Tongue (tissue), 2 donors: ENCODE measurements around the gene CHCHD4. TPM values are rescaled to one million over a fixed set of nuclear protein-coding genes. Genes with fewer than 3 reads are reported as not detected.

ENCODE experiments used
- DNase-seq: peaks from one replicate; pipeline ENCODE4 v3.0.0-alpha.2; 2015
- total RNA-seq: library from RNA; depleted of rRNA; stranded (reverse); fragments of >200 nt; gene quantifications from one replicate; pipeline ENCODE4 v1.2.3, GENCODE V29; 2014

CHCHD4 gene
- total RNA-seq, 1 donor from 2014 or later, result 16.1 TPM

DNA sequence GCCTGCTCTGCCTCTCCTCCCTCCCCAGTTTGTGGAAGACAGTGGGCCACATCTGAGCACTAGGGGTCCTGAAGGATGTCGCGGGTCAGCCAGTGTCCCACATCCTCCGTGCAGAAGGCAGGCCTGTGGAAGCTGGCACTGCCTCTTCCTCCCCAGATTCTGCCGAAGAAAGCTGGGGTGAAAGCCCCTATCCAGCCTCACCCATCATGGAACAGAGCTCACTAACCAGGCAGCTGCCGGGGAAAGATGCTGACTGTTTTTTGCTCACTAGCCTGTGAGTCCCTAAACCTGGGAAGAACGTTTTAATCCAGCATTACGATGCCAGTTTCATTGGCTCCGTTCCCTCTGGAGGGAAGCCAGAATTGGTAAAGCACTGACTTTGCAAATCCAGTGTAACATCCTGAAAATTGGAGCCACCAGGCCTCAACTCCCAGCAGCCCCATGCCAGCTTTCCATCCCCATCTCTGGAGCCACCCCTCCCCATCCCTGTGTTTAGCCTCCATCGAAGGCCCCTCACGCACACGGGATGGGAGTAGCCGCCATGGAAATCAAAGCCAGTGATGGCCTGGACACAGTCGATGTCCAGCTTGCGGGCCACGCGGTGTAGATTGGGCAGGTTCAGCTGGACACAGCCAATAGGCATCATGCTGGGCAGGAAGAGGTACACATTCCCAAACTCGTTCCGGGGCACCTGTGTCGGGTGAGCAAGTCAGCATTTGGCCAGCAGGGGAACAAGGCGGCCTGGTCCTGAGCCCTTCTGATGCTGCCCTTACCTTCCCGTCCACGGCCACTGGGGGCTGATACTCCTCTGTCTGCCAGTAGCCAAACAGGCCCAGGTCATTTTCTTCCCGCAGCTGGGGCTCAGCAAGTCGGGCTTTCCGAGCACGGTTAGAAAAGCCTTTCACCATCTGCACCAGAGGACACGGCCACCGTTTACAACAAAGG lies 23.6 kb upstream of the CHCHD4 start:
- DNase-seq, result peak; percentile 67

DNA sequence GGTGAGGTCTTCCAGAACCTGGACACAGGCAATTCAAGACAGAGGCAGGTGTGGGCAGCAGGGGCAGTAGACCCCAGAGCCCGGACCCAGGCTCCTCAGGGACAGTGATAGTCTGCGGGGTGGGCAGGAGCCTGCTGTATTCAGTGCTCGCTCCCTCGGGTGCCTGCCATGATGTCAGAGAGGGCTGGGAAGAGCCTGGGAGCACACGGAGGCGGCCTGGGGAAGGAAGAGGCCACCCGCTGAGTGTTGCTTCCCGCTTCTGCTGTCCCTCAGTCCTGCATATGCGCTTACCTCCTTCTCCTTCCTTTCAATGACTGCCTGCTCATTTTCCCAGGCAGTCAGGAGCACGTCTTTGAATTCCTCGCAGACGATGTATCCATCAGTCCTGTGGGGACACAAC lies 22.9 kb upstream of the CHCHD4 start:
- DNase-seq, result no peak

GRCh38 chr3:14147066-14147435 lies 22.4 kb upstream of the CHCHD4 start:
- no peak for DNase-seq

DNA sequence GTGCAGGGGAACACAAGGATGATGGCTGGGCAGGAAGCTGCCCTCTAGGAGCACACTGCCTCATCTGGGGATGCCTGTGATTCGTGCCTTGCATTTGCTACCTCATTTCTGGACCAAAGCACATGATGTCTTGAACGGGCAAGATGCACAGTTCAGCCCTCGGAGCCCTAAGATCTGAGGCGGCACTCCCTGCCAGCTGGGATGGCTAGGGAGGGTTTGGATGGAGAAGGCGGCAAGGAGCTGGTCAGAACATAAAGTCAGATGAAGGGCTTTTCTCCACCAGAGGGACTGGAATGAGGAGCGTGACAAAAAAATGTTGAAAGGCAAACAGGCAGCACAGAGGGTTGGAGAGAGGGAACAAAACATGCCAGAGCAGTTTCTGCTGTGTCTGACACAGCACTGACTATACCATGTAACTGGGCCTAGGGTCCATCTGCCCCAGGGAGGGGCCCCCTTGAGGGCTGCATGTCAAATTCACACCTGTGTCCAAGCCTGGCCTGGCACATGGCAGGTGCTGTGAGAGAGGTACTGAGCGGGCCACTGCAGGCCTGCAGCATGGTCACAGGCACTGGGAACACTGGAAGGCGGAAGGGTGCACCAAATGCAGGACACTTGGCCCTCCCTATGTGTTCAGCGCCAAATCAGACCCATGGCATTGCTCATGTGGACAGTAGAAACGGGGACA lies 21.9 kb upstream of the CHCHD4 start:
- DNase-seq, result no peak

DNA sequence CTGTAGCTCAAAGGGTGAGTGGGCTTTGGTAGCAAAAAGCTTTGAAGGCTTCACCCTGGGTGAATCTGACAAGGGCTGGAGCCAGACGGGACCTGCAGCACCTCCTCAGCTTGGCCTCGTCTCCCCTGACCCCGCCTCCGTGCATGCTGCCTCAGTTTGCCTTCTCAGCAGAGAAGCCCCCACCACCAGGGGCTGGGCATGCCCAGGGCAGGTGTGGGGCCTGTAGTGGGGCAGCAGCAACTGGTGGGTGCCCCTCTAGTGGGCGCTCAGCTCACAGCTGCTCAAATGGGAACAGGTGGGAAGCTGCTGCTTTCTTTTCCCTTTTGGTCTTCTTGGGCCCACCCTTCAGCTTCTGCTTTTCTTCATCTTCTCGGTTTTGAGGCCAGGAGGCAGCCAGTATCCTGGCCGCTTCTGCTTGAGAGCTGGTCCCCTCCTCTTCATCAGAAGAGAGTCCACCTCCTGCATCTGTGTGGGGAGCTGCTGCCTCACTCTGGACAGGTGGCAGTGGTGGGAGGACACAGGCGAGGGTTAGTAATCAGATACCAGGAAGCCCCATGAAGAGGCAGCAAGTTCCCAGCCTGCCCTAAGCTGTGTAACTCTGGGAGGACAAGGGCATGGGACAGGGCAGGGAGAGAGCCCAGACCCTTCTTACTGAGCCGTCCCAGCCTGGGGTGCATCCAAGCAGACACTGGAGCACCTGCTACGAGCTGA lies 21.2 kb upstream of the CHCHD4 start:
- DNase-seq, result no peak

GRCh38 chr3:14145236-14145635 lies 20.6 kb upstream of the CHCHD4 start:
- no peak for DNase-seq

GRCh38 chr3:14144423-14145075 lies 19.9 kb upstream of the CHCHD4 start:
- peak; percentile 95 for DNase-seq

DNA sequence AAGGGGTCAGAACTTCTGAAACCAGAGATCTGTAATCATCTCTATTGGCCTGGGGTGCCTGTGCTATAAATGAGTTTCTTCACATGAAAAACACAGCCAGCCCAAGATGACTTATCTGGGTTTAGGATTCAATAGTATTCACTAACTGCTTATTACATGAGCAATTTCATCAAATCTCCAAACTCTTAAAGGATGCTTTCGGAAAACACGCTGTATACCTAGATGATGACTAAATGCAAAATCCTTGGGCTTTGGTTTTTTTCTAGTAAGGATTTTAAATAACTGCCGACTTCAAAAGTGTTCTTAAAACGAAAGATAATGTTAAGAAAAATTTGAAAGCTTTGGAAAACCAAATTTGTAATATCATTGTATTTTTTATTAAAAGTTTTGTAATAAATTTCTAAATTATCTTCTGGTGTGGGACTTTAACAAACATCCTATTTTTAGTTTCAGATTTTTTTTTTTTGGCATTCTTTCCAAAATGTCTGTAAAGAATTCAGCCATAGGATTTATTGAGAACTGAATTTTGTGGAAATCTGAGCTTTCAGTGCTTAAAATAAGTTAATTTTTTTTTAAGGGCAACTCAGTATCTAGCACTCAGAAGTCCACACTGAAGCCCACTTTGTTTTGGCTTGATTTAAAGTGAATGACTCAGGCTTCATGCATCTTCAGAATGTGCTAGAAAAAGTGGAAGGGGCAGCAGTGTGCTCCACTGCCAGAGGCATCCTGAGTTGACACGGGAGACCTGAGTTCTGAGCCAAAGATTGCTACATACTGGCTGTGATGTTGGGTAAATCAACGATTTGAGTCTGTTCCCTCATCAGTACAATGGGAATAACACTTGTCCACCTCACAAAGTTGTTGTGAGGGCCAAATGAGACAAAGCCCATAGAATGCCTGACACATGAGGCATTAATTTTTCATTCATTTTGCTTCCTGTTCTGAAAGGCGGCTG lies 18.9 kb upstream of the CHCHD4 start:
- DNase-seq, result peak; percentile 55

DNA sequence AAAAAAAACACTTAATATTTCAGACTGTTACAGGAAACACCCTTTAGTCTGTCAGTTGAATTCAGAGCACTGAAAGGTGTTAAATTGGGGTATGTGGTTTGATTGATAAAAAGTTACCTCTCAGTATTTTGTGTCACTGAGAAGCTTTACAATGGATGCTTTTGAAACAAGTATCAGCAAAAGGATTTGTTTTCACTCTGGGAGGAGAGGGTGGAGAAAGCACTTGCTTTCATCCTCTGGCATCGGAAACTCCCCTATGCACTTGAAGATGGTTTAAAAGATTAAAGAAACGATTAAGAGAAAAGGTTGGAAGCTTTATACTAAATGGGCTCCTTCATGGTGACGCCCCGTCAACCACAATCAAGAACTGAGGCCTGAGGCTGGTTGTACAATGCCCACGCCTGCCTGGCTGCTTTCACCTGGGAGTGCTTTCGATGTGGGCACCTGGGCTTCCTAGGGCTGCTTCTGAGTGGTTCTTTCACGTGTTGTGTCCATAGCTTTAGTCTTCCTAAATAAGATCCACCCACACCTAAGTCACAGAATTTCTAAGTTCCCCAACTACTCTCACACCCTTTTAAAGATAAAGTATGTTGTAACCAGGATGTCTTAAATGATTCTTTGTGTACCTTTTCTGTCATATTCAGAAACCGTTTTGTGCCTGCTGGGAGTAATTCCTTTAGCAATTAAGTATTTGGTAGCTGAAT lies 18.0 kb upstream of the CHCHD4 start:
- peak; percentile 24 for DNase-seq

DNA sequence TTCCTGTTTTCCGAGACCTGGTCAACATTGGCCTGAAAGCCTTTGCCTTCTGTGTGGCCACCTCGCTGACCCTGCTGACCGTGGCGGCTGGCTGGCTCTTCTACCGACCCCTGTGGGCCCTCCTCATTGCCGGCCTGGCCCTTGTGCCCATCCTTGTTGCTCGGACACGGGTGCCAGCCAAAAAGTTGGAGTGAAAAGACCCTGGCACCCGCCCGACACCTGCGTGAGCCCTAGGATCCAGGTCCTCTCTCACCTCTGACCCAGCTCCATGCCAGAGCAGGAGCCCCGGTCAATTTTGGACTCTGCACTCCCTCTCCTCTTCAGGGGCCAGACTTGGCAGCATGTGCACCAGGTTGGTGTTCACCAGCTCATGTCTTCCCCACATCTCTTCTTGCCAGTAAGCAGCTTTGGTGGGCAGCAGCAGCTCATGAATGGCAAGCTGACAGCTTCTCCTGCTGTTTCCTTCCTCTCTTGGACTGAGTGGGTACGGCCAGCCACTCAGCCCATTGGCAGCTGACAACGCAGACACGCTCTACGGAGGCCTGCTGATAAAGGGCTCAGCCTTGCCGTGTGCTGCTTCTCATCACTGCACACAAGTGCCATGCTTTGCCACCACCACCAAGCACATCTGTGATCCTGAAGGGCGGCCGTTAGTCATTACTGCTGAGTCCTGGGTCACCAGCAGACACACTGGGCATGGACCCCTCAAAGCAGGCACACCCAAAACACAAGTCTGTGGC lies 17.1 kb upstream of the CHCHD4 start:
- no peak for DNase-seq

GRCh38 chr3:14141144-14141543 lies 16.5 kb upstream of the CHCHD4 start:
- no peak for DNase-seq

DNA sequence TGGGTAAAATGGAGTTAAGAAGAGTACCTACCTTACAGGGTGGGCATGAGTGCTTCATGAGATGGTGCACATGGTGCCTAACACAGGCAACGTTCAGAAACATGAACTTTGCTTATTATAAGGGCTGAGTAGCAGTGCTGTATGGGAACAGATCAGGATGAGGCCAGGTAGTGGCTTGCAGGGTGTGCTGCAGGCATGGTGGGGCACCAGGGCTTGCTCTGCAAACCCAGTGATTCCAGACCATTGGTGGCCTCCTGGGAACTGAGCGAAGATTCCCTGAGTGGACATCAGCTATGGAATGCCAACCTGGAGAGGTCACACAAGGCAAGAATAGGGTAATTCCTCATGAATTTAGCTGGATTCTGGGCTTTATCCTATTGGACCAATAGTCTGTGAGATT lies 16.0 kb upstream of the CHCHD4 start:
- DNase-seq, result no peak

DNA sequence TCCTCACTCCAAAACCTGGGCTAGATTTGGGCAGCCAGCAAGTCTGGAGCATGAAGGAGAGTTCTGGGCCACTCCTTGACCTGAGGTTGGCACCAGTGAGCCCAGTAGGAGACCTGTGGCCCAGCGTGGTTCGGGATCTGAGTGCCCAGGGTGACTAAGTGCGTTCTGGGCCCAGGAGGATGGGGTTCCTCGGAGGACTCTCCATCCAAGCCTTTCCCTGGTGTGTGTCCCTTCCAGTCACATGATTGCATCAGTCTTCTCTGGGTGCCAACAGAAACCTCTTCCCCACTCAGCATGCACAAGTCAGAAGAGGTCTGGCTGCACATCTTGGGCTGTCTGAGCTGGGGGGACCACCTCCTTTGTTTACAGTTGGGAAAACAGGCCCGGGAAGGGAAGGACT lies 15.1 kb upstream of the CHCHD4 start:
- no peak for DNase-seq

DNA sequence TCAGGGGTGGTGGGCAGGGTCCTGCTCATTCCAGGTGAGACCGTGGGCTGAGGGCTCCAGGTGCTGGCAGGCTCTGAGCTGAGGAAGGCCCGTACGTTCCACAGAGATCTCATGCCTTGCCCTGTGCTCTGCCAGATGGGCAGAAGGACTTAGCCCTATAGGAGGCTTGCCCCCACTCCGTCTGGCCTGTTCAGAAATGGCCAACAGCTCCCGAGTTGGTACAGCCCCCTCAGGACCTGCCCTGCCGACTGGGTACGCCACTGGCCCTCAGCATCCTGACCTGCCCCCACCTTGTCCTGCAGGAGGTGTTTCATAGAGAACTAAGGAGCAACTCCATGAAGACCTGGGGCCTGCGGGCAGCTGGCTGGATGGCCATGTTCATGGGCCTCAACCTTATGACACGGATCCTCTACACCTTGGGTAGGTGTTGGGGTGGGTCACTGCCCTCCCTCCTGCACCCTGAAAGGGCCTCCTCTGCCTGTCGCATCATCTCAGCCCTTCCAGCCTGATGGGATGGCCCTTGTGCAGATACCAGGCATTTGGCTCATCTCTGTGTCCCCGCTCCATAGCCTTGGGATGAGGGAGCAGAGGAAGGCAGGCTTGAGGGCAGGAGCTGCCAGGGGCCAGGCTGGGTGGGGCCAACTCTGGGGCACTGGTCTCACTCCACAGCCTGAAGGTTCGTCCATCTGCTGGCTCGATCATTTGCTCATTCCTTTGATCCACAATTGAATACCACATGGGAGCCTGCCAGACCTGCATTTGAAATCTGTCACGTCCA lies 14.4 kb upstream of the CHCHD4 start:
- no peak for DNase-seq

DNA sequence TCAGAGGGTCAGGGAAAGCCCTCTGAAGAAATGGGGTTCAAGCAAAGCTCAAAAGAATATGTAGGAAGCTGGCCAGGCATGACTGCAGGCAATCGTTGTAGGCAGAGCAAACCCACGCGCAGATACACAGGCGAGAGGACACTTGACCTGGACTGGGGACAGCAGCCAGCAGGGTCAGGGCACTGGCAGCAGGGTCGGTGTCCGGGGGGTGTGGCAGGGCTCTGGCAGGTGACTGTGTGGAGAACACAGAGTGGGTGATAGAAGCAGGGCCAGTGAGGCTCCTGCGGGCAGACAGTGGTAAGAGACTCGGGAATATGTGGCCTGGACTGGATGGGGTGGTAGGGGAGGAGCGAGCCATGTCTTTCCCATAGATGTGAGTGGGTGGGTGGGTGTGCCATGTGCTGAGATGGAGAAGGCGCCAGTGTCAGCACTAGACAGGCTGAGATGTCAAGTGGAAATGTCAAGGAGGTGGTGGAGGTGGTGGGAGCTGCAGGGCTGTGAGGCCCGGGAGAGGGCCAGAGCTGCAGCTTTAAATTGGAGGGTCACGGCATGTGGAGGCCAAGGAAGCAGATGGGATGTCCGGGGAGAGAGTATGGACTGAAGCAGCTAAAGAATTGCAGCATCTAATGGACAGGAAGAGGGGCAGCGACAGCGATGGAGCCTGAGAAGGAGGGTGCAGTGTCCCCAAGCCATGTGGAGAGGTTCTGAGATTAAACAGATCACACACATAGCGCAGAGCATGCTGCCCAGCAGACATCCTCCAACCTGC lies 13.6 kb upstream of the CHCHD4 start:
- no peak for DNase-seq

- no peak for DNase-seq
These were observed 12.8 kb upstream of the CHCHD4 start for GRCh38 chr3:14137445-14137844.

GRCh38 chr3:14137004-14137403 lies 12.3 kb upstream of the CHCHD4 start:
- peak; percentile 47 for DNase-seq

- DNase-seq, result no peak
These were observed 10.9 kb upstream of the CHCHD4 start for GRCh38 chr3:14135581-14135980.
